HFFc6 (cell line): ENCODE measurements around the gene OSBPL10. TPM values are rescaled to one million over a fixed set of nuclear protein-coding genes. Genes with fewer than 3 reads are reported as not detected.

Source experiments
- DNase-seq: peaks from one replicate; pipeline ENCODE4 v3.0.0-alpha.2; 2018
- H3K27ac Mint-ChIP-seq: 2 replicates; pipeline ENCODE4 v1.8.0; 2020; ENCODE audit warnings: mild to moderate bottlenecking, mixed read lengths
- H3K27me3 Mint-ChIP-seq: 2 replicates; pipeline ENCODE4 v1.8.0; 2021; ENCODE audit warnings: mild to moderate bottlenecking, moderate library complexity, mixed read lengths; ENCODE audit not compliant: insufficient read depth
- H3K36me3 Mint-ChIP-seq: 2 replicates; pipeline ENCODE4 v1.8.0; 2021; ENCODE audit warnings: low read depth, mixed read lengths
- H3K4me1 Mint-ChIP-seq: 2 replicates; pipeline ENCODE4 v1.8.0; 2020; ENCODE audit warnings: low read depth, mixed read lengths
- H3K4me3 Mint-ChIP-seq: 2 replicates; pipeline ENCODE4 v1.8.0; 2020; ENCODE audit warnings: mild to moderate bottlenecking, moderate library complexity, mixed read lengths
- H3K9me3 Mint-ChIP-seq: 2 replicates; pipeline ENCODE4 v1.8.0; 2020; ENCODE audit warnings: mild to moderate bottlenecking, mixed read lengths
- CTCF ChIP-seq: fragments of 200-600 bp; sonication (generic); IDR thresholded peaks from 2 replicates; pipeline ENCODE4 v1.5.0; 2021; ENCODE audit warnings: antibody characterized with exemption, mild to moderate bottlenecking
- total RNA-seq, 6 experiments: library from RNA; stranded (reverse); fragmentation: NEBNext Ultra II Directional; extraction: Animal tissue kit (Norgen Biotek cat#: 25700); gene quantifications; 2 replicates in 1 of 6; 3 replicates in 5 of 6; pipeline ENCODE4 v1.2.3, GENCODE V29; 2021

OSBPL10 gene
- total RNA-seq, 6 experiments from 2014 or later = 7.3 to 8.9 (median 8.6) TPM

DNA sequence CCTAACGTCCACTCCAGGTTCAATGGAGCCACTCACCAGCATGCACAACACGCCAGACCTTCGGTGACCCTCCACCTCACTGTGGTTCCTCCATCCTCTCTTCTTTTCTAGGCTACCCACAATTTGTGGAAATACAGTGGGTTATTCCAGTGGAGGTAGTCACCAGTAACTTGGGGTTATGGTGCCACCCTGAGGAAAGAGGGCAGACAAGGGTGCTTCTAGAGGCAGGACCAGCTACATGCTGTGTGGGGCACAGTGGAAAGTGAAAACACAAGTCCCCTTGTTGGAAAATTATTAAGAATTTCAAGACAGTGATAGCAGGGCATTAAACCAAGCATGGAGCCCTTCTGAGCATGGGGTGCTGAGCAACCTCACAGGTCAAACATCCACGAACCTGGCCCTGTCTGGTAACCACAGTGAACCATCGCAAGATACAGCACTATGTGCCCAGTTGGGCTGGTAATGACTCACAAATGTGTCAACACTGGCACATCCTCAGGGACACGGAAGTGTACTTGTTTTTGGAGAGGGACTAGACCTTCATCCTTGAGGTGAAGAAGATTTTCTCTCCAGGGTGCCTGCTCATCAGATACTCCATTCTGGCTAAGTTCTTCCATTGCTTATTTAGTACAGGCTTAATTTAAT, 281.6 kb downstream of the OSBPL10 start:
- H3K36me3 Mint-ChIP-seq = peaks cover 7% of the 10 kb centered on the region; the same call in 1 of the 2 replicates
- peaks cover 2% of the 10 kb centered on the region; the same call in 1 of the 2 replicates for H3K27me3 Mint-ChIP-seq
- no peak overlapping the region for H3K4me3 Mint-ChIP-seq
- peak; percentile 15 for DNase-seq
- no peak overlapping the region for H3K27ac Mint-ChIP-seq
- H3K9me3 Mint-ChIP-seq = no peaks in the 10 kb centered on the region
- H3K4me1 Mint-ChIP-seq = peaks cover 11% of the 10 kb centered on the region
- TF ChIP-seq CTCF = no peak

DNA sequence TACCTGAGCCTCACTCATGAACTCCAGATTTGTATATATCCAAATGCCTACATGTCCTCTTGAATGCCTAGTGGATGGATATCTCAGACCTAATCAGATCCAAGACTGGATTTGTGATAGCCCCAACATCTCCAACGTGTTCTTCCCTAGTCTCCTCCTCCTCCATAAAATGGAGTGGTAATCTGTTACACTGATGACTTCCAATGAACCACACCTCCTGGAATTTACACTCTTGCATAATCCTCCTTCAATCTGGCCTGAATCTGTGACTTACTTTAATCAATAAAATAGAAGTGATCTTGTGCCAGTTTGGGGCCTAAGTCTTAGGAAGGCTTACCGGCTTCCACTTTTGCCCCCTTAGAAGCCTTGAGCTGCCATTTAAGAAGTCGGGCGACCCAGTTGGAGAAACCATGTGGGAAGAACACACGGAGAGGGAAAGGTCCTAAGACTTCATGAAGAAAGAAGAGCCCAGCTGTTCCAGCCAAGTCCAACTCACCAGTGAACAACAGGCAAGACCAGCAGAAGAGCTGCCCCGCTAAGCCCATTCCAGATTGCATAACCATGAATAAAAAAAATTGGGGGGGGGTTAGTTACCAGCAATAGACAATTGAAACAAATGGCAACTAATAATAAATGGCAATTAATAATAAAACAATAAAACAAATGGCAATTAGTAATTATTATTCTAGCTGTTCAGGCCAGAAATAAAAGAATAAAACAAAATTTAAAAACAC, 284.1 kb downstream of the OSBPL10 start:
- TF ChIP-seq CTCF = no peak
- no peak overlapping the region for H3K4me3 Mint-ChIP-seq
- H3K36me3 Mint-ChIP-seq = peaks cover 7% of the 10 kb centered on the region; the same call in 1 of the 2 replicates
- H3K4me1 Mint-ChIP-seq = peaks cover 6% of the 10 kb centered on the region; the same call in 1 of the 2 replicates
- H3K9me3 Mint-ChIP-seq = no peaks in the 10 kb centered on the region
- no peak overlapping the region for H3K27ac Mint-ChIP-seq
- DNase-seq = no peak
- no peaks in the 10 kb centered on the region for H3K27me3 Mint-ChIP-seq

DNA sequence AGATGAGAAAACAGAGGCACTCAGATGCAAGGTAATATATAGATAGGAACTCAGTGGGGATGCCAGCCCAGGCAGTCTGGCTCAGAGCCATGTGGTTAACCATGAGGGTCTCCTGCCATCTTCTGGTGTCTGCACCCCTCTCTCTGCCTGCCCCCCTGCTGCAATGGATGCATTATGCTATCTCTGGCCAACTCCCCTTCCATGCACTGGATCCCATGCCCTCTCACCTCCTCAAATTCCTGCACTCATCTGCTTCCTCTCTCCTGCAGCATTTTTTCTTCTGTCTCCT, 285.1 kb downstream of the OSBPL10 start:
- Mint-ChIP-seq H3K9me3 (no peaks in the 10 kb centered on the region), H3K4me3 (no peak overlapping the region), H3K27me3 (no peaks in the 10 kb centered on the region), H3K36me3 (peaks cover 10% of the 10 kb centered on the region; the same call in 1 of the 2 replicates), H3K4me1 (peaks cover 6% of the 10 kb centered on the region; the same call in 1 of the 2 replicates), H3K27ac (no peak overlapping the region)
- DNase-seq = no peak
- no peak for TF ChIP-seq CTCF

- H3K27ac Mint-ChIP-seq = no peak overlapping the region
- DNase-seq = no peak
- no peaks in the 10 kb centered on the region for H3K27me3 Mint-ChIP-seq
- peaks cover 6% of the 10 kb centered on the region; the same call in 1 of the 2 replicates for H3K4me1 Mint-ChIP-seq
- no peak overlapping the region for H3K4me3 Mint-ChIP-seq
- H3K36me3 Mint-ChIP-seq = peaks cover 13% of the 10 kb centered on the region; the same call in 1 of the 2 replicates
- no peaks in the 10 kb centered on the region for H3K9me3 Mint-ChIP-seq
- TF ChIP-seq CTCF = peak; percentile 72
Observed at GRCh38 chr3:31695280-31696008, 285.6 kb downstream of the OSBPL10 start.

DNA sequence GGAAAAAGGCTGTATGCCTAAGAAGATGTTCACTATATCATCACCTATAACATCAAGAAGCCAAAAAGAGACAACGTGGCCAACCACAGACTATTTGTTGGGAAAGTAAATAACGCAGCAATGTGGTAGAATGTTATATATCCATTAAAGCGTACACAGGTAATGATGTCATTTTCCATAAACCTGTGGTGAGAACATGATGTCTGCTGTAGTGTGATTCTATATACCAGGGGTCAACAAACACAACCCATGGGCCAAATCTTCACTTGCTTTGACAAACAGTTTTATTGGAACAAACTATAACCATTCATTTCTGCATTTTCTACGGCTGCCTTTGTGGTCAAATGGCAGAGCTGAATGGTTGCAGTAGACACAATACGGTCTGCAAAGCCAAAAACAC, 287.7 kb downstream of the OSBPL10 start:
- H3K4me1 Mint-ChIP-seq = no peaks in the 10 kb centered on the region
- H3K4me3 Mint-ChIP-seq = no peak overlapping the region
- H3K27me3 Mint-ChIP-seq = no peaks in the 10 kb centered on the region
- H3K36me3 Mint-ChIP-seq = 0 out of 2 replicates have a peak, but pooled peaks cover 6% of the 10 kb centered on the region
- no peak for DNase-seq
- H3K9me3 Mint-ChIP-seq = no peaks in the 10 kb centered on the region
- H3K27ac Mint-ChIP-seq = no peak overlapping the region
- no peak for TF ChIP-seq CTCF
